OCI-LY7 (cell line): ENCODE data around the gene RGS17. TPM values are rescaled to one million over a fixed set of nuclear protein-coding genes. Genes with fewer than 3 reads are reported as not detected.

Experiments
- BruUV-seq: library from RNA; stranded (reverse); fragments of 400-500 nt; replicated peaks from 2 replicates; lab custom pipeline; 2021; lab: Mats Ljungman, UMichigan
- CTCF ChIA-PET: fragments of 300-600 bp; sonication (Branson Sonifier 250); formaldehyde crosslinking; loops from one replicate; lab custom pipeline; 2022; ENCODE audit warnings: antibody characterized with exemption; ENCODE audit not compliant: unreplicated experiment; lab: Charles Lee
- POLR2A ChIA-PET: fragments of 300-600 bp; sonication (Branson Sonifier 250); formaldehyde crosslinking; loops from one replicate; lab custom pipeline; 2022; ENCODE audit warnings: antibody characterized with exemption; lab: Charles Lee
- DNase-seq: peaks from one replicate; pipeline ENCODE4 v3.0.0-alpha.2; 2015; ENCODE audit warnings: low spot score
- H2AFZ ChIP-seq: fragments of 200-600 bp; sonication (generic), shearing (Covaris generic); 2 replicates; pipeline ENCODE4 v1.6.1; 2014; ENCODE audit warnings: mild to moderate bottlenecking, antibody characterized with exemption, low read length, moderate library complexity
- H3K27ac ChIP-seq: fragments of 200-600 bp; sonication (generic); 2 replicates; pipeline ENCODE4 v1.5.1; 2014; ENCODE audit warnings: mixed run types, low read depth, mild to moderate bottlenecking, moderate library complexity, low read length, inconsistent platforms; ENCODE audit not compliant: poor library complexity, severe bottlenecking
- H3K36me3 ChIP-seq: fragments of 200-600 bp; sonication (generic); 2 replicates; pipeline ENCODE4 v1.6.1; 2014; ENCODE audit warnings: mild to moderate bottlenecking, antibody characterized with exemption, low read length, moderate library complexity, mixed read lengths; ENCODE audit not compliant: insufficient read depth
- H3K4me1 ChIP-seq: fragments of 200-600 bp; sonication (generic); 2 replicates; pipeline ENCODE4 v1.5.1; 2014; ENCODE audit warnings: mild to moderate bottlenecking, low read length; ENCODE audit not compliant: insufficient read depth, poor library complexity, severe bottlenecking
- H3K4me2 ChIP-seq: fragments of 200-600 bp; sonication (generic); 2 replicates; pipeline ENCODE4 v1.6.1; 2014; ENCODE audit warnings: mild to moderate bottlenecking, low read length
- H3K4me3 ChIP-seq: fragments of 200-600 bp; sonication (generic); 2 replicates; pipeline ENCODE4 v1.5.1; 2014; ENCODE audit warnings: mild to moderate bottlenecking, low read depth, low read length; ENCODE audit not compliant: poor library complexity, severe bottlenecking
- H3K79me2 ChIP-seq: fragments of 200-600 bp; sonication (generic); 2 replicates; pipeline ENCODE4 v1.6.1; 2016; ENCODE audit warnings: low read depth, mild to moderate bottlenecking, low read length, moderate library complexity, mixed read lengths; ENCODE audit not compliant: insufficient read depth
- H3K9me2 ChIP-seq: fragments of 200-600 bp; sonication (generic); 2 replicates; pipeline ENCODE4 v1.6.1; 2016; ENCODE audit warnings: mild to moderate bottlenecking, low read length, mixed read lengths; ENCODE audit not compliant: insufficient read depth
- H3K9me3 ChIP-seq: fragments of 200-600 bp; sonication (generic); 2 replicates; pipeline ENCODE4 v1.6.1; 2014; ENCODE audit warnings: mild to moderate bottlenecking, mixed run types, low read length, mixed read lengths
- H4K20me1 ChIP-seq: fragments of 200-600 bp; sonication (generic); 2 replicates; pipeline ENCODE4 v1.6.1; 2014; ENCODE audit warnings: mild to moderate bottlenecking, antibody characterized with exemption, low read length, moderate library complexity, mixed read lengths; ENCODE audit not compliant: insufficient read depth
- CTCF ChIP-seq: fragments of 200-600 bp; sonication (generic); conservative IDR thresholded peaks from 2 replicates; pipeline ENCODE4 v1.5.1; 2014; ENCODE audit warnings: mild to moderate bottlenecking, antibody characterized with exemption, low read length, moderate library complexity, mixed read lengths
- EZH2phosphoT487 ChIP-seq: fragments of 200-600 bp; sonication (generic); IDR thresholded peaks from 2 replicates; pipeline ENCODE4 v1.6.1; 2018; ENCODE audit warnings: low read depth, borderline replicate concordance, mild to moderate bottlenecking, mixed run types, antibody characterized with exemption, low read length, moderate library complexity, mixed read lengths
- intact Hi-C: fragments of 100-400 bp; cut with micrococcal nuclease; formaldehyde crosslinking; loops from one replicate; pipeline ENCODE4 v1.10.0; 2022; ENCODE audit not compliant: unreplicated experiment
- total RNA-seq, 2 experiments: library from RNA; depleted of rRNA in 1 of 2; stranded (reverse); fragments of >200 nt in 1 of 2; shearing (Covaris generic) in 1 of 2; gene quantifications; 2 replicates each; pipeline ENCODE4 v1.2.3, GENCODE V29; 2014 to 2022

RGS17 gene
- total RNA-seq, 2 experiments from 2014 or later = not detected

- BruUV-seq = no TSS peak
- CTCF ChIA-PET = no interaction called here
Measured at GRCh38 chr6:153073841-153074240, 57.2 kb downstream of the RGS17 start.

DNA sequence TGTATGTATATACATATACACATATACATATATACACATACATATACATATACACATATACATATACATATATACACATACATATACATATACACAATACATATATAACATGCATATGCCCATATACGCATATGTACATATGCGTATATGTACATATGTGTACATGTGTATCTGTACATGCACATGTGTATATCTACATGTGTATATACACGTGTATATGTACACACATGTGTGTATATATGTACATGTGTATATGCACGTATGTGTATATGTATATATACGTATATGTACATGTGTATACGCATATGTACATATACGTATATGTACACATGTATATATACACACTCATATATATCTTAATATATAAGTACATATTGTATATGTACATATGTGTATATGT, 60.3 kb downstream of the RGS17 start:
- Histone ChIP-seq H3K4me3 (no peak overlapping the region), H2AFZ (no peak overlapping the region), H3K36me3 (no peaks in the 10 kb centered on the region), H3K9me2 (no peaks in the 10 kb centered on the region), H3K27ac (no peak overlapping the region), H3K79me2 (no peaks in the 10 kb centered on the region), H4K20me1 (no peaks in the 10 kb centered on the region), H3K4me2 (no peak overlapping the region), H3K4me1 (no peaks in the 10 kb centered on the region), H3K9me3 (no peaks in the 10 kb centered on the region)
- ChIA-PET CTCF (no interaction called here), POLR2A (no interaction called here)
- no peak for DNase-seq
- intact Hi-C loops = no loop called here
- no TSS peak for BruUV-seq
- TF ChIP-seq CTCF (no peak), EZH2phosphoT487 (no peak)

More at GRCh38 chr6:153073841-153074240, 57.2 kb downstream of the RGS17 start:
- Histone ChIP-seq H3K4me2 (no peak overlapping the region), H3K4me3 (no peak overlapping the region), H3K4me1 (no peaks in the 10 kb centered on the region), H2AFZ (no peak overlapping the region), H3K79me2 (no peaks in the 10 kb centered on the region), H3K9me2 (no peaks in the 10 kb centered on the region), H4K20me1 (no peaks in the 10 kb centered on the region), H3K9me3 (no peaks in the 10 kb centered on the region), H3K36me3 (no peaks in the 10 kb centered on the region), H3K27ac (no peak overlapping the region)
- POLR2A ChIA-PET = no interaction called here
- DNase-seq = no peak
- no peak for TF ChIP-seq EZH2phosphoT487
- TF ChIP-seq CTCF = no peak
- intact Hi-C loops = no loop called here

DNA sequence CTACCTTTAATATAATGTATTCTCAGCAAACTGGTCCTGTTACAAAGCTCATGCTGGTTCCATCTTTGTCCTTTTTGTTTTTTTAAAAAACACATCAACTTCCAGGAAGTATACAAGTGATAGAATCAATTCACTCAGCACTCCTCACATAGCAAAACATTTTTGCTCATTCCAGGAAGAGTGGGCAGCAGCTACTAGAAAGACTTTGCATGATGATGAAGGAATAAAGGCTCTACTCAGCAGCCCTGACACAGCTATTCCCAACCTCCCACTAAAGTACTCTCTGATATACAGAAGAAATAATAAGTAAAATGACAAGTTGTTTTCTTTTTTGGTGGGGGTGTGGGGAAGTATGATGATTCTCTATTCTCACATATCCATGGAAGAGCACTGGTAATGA, 61.2 kb downstream of the RGS17 start:
- Histone ChIP-seq H3K4me2 (no peak overlapping the region), H3K36me3 (no peaks in the 10 kb centered on the region), H3K9me3 (no peaks in the 10 kb centered on the region), H3K27ac (no peak overlapping the region), H3K79me2 (no peaks in the 10 kb centered on the region), H3K9me2 (no peaks in the 10 kb centered on the region), H2AFZ (no peak overlapping the region), H3K4me1 (no peaks in the 10 kb centered on the region), H4K20me1 (no peaks in the 10 kb centered on the region), H3K4me3 (no peak overlapping the region)
- no TSS peak for BruUV-seq
- ChIA-PET CTCF (no interaction called here), POLR2A (interaction anchor here (0.7 kb wide), 1 partner anchor 588 kb away, joined by 3 read pairs; no protein-coding TSS in a partner anchor)
- TF ChIP-seq CTCF (no peak), EZH2phosphoT487 (no peak)
- intact Hi-C loops = no loop called here
- DNase-seq = no peak
